ENCODE measurements around the gene NAIP.
"Not testable (repeated sequence)": the region's sequence is repeated elsewhere in the genome, so short reads cannot be mapped to it uniquely, and the experiment has no call there.

The NAIP gene, protein sequence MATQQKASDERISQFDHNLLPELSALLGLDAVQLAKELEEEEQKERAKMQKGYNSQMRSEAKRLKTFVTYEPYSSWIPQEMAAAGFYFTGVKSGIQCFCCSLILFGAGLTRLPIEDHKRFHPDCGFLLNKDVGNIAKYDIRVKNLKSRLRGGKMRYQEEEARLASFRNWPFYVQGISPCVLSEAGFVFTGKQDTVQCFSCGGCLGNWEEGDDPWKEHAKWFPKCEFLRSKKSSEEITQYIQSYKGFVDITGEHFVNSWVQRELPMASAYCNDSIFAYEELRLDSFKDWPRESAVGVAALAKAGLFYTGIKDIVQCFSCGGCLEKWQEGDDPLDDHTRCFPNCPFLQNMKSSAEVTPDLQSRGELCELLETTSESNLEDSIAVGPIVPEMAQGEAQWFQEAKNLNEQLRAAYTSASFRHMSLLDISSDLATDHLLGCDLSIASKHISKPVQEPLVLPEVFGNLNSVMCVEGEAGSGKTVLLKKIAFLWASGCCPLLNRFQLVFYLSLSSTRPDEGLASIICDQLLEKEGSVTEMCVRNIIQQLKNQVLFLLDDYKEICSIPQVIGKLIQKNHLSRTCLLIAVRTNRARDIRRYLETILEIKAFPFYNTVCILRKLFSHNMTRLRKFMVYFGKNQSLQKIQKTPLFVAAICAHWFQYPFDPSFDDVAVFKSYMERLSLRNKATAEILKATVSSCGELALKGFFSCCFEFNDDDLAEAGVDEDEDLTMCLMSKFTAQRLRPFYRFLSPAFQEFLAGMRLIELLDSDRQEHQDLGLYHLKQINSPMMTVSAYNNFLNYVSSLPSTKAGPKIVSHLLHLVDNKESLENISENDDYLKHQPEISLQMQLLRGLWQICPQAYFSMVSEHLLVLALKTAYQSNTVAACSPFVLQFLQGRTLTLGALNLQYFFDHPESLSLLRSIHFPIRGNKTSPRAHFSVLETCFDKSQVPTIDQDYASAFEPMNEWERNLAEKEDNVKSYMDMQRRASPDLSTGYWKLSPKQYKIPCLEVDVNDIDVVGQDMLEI (N-terminal part only)

DNA sequence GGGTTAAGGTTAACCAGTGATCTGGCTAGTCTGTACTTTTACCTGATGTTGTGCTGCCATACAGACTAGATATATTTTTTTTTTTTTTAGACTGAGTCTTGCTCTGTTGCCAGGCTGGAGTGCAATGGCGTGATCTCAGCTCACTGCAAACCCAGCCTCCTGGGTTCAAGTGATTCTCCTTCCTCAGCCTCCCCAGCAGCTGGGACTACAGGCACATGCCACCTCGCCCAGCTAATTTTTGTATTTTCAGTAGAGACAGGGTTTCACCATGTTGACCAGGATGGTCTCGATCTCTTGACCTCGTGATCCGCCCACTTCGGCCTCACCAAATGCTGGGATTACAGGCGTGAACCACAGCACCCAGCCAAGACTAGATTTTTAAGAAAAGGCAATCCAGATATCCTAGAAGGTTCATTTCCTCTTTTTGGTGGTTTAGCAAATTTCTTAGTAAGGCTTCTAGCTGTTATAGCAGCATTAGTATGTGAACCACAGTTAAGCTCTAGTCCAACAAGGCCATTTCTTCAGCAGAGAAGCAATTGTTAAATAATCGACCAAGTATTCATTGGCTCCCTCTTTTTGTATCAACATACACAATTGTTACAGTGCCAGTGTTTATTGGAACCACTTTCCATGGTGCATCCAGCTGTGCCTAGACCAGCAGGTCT lies at the start of gene NAIP:
NAIP (minus strand) TSS at position 51 of the 665 bp plus-strand sequence. CDS start 12,424 bp downstream, outside the sequence.
- not testable (repeated sequence) for DNase-seq

DNA sequence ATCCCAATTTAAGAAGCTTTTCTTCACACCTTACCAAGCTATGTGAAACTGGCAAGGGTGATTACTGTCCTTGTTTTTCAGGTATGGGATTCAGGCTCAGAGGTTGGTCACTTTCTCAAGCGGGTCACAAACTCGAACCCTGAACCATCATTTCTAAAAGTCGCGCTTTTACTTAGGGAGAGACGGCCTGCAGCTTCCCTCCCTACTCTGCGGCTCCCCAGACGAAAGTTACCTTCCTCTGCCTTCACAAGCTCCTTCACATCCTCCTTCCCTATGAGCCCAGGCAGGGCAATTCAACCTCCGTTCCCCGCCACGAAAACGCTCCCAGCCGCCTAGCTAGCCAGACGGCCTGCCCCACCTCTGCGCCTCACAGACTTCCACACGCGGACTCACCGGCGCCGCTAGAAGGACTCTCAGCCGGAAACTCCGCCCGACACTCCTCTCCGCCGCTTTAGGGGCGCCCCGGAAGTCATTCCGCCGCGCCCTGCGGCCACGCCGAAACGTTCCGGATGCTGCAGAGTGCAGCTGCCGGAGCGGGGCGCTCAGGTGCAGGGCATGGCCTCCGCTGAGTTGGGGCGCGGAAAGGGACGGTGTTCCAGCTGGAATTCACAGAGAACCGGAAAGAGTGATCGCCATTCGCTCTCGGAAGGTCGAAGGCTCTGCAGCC lies 42.3 kb upstream of the NAIP start, which contains the start of gene GTF2H2:
GTF2H2 (minus strand) TSS at position 415 of the 667 bp plus-strand sequence. CDS start 4,913 bp downstream, outside the sequence.
- not testable (repeated sequence) for DNase-seq

DNA sequence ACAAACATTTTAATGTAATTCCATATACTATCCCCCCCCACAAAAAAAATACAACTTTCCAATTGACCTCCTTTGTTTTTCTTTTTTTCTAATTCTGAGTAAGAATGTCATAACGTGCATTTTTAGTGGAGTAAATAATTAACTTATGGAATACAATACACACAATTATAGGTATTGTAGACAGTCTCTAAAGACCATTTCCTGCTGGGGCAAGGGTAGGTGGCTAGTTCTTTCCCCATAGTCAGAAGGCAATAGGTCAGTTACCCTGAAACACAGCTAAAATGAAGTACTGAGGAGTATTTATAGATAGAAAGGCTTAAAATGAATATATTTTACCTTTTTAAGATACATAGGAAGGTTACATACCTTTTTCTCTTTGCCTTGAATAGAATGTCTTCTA lies 36.2 kb upstream of the NAIP start:
- DNase-seq = not testable (repeated sequence)

DNA sequence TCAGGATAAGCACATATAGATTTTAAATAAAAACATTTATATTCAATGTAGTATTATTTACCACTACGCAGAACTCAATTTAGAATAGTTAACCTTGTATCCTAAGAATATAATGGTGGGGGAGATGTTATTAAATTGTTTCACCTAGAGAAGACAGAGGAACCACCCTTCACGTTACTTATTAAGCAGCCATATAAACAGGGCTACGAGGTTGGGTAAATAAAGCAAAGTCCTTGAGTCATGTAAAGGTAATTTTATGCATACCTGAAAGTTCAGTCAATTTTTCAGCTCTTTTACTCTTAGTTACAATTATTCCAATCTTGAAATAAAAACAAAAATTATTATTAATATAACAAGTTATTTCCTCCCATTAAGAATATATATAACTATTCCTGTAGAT lies 34.3 kb upstream of the NAIP start:
- not testable (repeated sequence) for DNase-seq

DNA sequence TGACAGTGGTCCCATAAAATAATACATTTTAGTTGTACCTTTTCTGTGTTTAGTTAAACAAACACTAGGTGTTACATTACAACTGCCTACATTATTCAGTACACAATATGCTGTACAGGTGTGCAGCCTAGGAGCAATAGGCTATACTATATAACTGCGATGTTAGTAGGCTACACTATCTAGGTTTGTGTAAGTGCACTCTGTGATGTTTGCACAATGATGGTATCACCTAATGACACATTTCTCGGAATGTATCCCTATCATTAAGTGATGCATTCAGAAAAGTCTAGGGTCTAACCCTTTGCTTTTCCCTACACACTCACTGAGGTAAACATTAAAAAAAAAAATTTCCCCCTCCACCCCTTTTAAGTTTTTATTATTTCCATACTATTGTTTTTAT lies 19.7 kb upstream of the NAIP start:
- not testable (repeated sequence) for DNase-seq

DNA sequence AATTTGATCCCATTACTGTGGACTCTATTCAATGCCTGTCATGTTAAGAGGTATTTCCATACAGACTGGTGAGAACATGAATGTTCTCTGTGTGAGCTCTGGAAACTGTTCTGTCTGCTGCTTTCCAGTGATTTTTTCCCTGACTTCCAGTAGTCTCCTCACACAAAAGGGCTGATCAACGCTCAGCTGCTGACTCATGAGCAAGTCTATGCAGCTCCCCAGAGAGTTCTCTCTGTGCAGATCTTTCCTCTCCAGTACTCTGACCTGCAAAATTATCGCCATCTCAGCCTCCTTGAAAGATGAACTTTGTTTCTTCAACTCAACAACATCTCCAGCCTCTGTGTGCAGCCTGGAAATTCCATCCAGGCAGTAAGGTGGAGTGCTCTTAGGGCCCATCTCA lies 19.0 kb upstream of the NAIP start:
- DNase-seq = not testable (repeated sequence)

DNA sequence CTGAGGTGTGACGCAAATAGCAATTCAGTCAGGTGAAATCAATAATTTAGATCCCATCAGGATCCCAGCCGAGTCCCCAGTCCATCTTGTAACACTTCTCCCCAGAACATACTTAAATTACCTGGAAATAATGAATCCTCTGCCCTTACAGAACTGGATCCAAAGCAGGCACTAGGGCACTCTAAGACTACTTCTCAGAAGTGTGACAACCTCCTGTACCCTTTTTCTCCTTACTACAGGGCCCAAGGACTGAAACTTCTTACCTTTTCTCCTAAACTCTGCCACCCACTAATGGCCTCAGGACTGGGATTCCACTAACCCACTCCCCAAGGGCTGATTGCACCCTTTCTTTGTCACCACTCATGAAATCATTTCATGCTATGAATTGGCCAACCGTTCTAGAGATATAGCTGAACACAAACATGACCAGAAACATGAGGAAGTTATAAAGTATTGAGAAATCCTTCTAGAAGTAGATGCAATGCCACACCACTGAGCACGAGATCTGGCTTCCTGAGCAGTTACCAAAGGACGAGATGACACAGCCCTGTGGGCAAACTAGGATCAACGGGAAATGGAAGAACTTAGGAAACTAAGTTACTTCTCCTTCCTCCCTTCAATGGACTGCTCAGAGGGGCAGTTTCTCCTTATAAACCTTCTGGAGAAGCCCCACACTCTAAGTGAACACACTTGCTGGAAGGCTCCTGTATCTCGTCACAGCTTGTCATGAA lies 6.1 kb upstream of the NAIP start:
- not testable (repeated sequence) for DNase-seq

DNA sequence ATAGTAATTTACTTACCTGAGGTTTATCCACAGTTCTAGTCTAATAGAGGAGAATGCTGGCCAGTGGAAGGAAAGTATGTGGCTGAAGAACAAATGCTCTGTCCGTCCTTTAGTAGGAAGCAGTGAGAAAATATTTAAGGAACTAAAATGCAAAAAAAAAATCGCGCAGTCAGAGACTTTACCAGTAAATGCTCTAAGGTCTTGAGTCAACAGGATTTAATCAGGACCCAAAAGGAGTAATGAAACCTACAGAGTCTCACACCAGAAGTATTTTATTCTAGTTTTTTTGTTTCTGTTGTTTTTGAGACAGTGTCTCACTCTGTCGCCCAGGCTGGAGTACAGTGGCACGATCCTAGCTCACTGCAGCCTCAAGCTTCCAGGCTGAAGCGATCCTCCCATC lies 4.5 kb downstream of the NAIP start:
- DNase-seq = not testable (repeated sequence)

DNA sequence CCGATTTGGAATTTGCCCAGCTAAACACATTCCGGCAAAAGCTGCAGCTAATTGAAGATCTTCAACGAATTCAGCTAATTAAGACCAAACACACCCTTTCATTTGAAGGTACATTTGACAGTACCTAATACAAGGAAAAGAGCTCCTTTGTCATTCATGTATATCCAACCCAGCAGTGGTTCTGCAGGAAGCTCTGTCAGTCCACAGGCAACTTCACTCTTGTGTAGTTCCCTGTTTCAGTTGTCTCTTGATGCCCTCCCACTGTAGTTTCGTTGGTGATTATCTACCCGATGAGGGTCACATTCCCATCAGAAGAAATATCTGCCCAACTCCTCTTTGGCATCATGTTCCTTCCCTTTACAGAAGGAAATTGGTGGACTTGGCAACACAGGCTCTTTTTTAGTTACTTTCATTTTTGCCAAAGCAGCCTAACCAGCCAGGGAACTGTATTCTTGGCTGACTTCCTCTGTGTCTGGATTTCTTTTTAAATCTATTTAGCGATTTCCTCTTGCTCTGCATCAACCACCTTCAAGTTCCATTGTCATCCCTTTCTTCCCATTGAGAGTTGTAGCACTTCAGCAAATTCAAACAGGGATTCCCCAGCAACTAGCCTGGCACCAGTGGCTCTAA lies 6.6 kb downstream of the NAIP start:
- DNase-seq = not testable (repeated sequence)

DNA sequence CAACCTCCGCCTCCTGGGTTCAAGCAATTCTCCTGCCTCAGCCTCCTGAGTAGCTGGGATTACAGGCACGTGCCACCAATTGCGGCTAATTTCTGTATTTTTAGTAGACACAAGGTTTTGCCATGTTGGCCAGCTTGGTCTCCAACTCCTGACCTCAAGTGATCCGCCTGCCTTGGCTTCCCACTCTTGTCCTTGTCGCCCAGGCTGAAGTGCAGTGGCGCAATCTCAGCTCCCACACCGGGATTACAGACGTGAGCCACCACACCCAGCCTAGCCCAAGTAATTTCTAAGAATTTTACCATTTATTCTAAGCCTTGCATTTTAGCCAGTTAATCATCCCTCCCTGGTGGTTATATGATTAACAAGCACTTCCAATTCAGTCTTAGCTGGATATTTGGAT lies 11.0 kb downstream of the NAIP start:
- DNase-seq = no peak

DNA sequence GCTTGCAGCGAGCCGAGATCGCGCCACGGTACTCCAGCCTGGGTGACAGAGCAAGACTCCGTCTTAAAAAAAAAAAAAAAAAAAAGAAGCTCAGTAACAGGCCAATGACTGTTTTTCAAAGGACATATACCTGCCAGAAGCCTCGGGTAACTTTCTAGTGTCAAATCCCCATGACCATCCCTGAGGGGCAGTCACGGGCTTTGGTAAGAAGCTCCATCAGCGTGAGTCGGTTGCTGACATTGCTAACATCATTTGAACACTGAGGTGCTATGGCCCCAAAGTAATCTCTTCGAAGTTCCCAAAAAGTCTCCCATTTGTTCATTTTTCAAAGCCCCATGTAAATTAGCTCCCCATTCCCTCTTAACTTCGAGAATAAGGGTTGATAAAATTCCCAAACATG lies 11.6 kb downstream of the NAIP start:
- DNase-seq = no peak

DNA sequence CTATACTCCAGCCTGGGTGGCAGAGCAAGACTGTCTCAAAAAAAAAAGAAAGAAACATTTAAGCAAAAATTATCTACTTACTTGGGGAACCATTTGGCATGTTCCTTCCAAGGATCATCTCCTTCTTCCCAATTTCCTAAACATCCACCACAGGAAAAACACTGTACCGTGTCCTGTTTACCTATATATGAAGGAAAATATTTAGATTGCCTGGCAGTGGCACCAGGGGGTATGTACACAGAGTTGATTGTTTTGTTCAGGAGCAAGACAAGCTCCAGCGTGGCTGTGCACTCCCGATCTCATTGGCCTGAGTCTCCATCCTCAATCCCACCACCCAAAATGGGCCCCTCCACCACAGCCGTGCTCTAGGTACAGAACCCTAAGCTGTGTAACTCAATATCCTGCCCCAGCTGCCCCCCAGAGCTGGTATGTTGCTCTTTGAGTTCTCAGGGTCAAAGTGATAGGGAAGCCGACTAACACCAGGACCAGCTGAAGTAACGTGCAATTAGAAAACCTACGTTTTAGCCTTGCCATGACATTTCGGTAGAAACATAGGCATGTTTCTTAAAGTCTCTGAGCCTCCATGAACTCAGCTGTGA lies 13.8 kb downstream of the NAIP start:
- no peak for DNase-seq

DNA sequence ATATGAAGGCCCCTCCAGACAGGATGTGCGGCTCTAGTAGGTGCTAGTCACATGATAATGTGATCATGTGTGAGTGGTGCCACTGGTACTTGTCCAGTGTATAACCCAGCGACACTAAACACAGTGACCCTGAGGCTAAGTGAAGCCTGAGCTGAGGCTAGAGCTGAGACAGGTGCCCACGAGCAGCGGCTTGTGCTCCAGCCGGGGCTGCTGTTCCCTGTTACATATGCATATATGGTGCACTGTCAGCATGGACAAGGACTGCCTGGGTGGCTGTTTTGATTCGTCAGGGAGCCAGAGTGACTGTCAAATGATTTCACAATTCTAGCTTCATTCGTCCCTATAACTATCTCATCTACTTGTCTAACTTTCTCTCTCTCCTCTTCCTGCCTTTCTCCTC lies 18.2 kb downstream of the NAIP start:
- not testable (repeated sequence) for DNase-seq

DNA sequence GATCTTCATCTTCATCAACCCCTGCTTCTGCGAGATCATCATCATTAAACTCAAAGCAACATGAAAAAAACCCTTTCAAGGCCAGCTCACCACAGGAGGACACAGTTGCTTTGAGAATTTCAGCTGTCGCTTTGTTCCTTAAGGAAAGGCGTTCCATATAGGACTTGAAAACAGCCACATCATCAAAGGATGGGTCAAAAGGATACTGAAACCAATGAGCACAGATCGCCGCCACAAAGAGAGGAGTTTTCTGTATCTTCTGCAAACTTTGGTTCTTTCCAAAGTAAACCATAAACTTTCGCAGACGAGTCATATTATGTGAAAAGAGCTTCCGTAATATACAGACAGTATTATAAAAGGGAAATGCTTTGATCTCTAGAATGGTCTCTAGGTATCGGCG lies 40.3 kb downstream of the NAIP start:
- not testable (repeated sequence) for DNase-seq

DNA sequence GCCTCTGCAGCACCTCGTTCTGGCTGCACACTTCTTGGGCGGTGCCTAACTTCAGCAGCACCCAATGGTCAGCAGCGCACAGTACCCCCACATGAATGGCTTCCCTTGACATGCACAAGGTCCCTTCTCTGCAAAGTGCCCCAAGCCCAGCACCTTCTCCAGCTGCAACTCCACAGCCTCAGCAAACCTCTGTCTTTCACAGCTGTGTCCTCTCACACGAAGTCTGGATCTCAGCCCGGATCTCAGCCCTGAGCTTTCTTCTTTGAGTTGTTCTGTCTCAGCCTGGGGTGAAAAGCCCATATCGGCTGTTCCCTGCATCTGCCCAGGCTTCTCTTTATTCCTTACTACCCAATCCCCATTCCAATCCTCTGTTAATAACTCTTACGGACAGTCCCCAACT lies 57.9 kb downstream of the NAIP start:
- not testable (repeated sequence) for DNase-seq

DNA sequence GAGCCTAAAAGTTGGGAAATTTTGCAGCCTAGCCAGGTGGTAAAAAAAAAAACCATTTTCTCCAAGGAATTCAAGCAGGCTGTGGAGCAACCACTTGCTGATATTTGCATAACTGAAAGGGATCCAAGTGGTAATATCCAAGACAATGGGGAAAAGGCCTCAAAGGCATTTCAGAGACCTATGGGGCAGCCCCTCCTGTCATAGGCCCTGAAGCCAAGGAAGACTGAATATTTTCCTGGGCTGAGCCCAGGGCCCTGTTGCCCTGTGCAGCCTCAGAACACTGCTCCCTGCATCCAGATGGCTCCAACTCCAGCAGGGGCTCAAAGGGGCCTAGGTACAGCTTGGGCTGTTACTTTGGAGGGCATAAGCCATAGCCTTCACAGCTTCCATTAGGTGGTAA lies 60.6 kb downstream of the NAIP start:
- DNase-seq = not testable (repeated sequence)

DNA sequence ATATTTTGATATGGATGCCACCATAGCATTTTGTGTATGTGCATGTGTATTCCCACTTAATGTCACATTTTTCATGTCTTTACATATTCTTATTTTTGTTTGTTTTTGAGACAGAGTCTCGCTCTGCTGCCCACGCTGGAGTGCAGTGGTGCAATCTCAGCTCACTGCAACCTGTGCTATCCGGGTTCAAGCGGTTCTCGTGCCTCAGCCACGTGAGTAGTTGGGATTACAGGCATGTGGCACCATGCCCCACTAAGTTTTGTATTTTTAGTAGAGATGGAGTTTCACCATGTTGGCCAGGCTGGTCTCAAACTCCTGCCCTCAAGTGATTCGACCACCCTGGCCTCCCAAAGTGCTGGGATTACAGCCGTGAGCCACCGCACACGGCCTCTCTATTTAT lies 72.1 kb downstream of the NAIP start:
- not testable (repeated sequence) for DNase-seq

DNA sequence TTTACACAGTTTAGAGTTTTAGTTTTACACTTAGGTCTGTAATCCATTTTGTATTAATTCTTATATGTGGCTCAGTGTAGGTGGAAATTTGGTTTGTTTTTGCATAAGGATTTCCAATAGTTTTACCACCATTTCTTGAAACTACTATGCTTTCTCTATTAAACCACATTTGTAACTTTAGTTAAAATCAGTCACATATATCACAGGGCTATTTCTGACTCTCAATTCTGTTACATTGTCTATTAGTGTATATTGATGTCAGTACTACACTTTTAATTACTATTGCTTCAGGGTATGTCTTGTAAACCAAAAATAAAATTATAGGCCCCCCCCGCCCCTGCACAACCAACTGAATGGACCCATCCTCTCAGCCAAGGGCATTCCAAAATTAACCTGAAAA lies 92.6 kb downstream of the NAIP start:
- not testable (repeated sequence) for DNase-seq

DNA sequence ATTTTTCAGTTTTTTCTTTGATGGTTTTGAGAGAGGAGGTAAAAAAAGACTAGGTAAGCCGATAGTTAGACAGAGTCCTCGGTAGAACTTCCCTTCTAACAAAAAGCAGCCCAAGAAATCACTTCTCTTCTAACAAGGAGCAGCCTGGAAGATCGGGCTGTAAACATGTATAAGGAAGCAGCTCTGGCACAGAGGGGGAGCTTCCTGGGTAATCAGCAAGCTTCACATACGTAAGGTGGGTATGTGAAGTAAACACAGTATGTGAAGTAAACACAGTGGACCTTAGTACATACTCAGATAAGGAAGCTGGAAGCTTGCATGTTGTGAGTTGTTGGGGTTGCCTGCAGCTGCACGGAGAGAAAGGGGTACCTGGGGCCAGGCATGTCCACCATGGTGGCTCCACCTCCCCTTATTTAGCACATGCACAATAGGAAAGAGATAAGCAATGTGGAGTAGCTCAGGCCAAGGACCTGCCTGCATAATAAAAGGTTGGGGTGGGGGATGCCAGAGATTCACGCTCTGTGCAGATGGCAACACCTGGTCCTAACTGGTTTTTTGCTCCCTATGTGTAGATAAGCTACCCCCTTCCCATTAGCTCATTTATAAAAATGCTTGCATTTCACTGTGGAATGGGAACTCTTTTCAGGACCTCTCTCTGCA lies 93.3 kb downstream of the NAIP start:
- DNase-seq = not testable (repeated sequence)

DNA sequence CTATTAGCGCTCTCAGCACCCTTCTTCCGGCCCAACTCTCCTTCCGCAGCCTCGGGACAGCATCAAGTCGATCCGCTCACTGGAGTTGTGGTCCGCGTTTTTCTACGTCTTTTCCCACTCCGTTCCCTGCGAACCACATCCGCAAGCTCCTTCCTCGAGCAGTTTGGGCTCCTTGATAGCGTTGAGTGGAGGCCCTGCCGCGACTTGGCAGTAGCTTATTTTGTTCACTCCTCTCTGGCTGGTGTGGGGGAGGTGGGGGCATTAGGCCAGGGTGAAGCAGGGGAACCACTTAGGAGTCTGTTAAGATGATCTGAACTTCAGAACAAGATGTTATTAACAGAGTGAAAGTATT lies 100.0 kb downstream of the NAIP start:
- not testable (repeated sequence) for DNase-seq
